B cell (primary cell): Measurements from ENCODE around the gene KRT4. TPM values are rescaled to one million over a fixed set of nuclear protein-coding genes. Genes with fewer than 3 reads are reported as not detected.

Experiments used
- ATAC-seq: fragments of 200-7000 bp; cut with Tn5 transposase; one replicate; pipeline ENCODE4 v1.10.0; 2021; ENCODE audit warnings: low read depth, mild to moderate bottlenecking, moderate number of reproducible peaks, moderate library complexity
- CTCF ChIA-PET: fragments of 350-600 bp; sonication (Branson Sonifier 250); formaldehyde crosslinking; loops from one replicate; lab custom pipeline; 2021; ENCODE audit warnings: antibody characterized with exemption, inconsistent platforms; lab: Charles Lee
- POLR2A ChIA-PET: fragments of 350-600 bp; sonication (Branson Sonifier 250); formaldehyde crosslinking; loops from one replicate; lab custom pipeline; 2021; ENCODE audit warnings: antibody characterized with exemption; lab: Charles Lee
- DNase-seq: peaks from one replicate; pipeline ENCODE4 v3.0.0; 2013
- H2AFZ ChIP-seq: 2 replicates; pipeline ENCODE4 v1.6.1; 2012; ENCODE audit warnings: mild to moderate bottlenecking, low read depth, low read length; ENCODE audit not compliant: insufficient read depth, poor library complexity, severe bottlenecking
- H3K27ac ChIP-seq, 2 donors: 1 replicate in 1 of 2; 2 replicates in 1 of 2; pipeline ENCODE4 v1.5.1; 2012 to 2013; ENCODE audit warnings: low read length in 2 of 2, mild to moderate bottlenecking in 2 of 2, moderate library complexity in 1 of 2
- H3K27me3 ChIP-seq, 4 experiments: fragments of 200-600 bp in 1 of 4; sonication (generic) in 1 of 4; replicated peaks in 1 of 4; 1 replicate in 2 of 4; 2 replicates in 2 of 4; pipeline versions ENCODE4 v1.6.1 to v1.7.0; 2013 to 2016; ENCODE audit warnings: low read length in 3 of 4, mild to moderate bottlenecking in 2 of 4, mixed read lengths in 1 of 4, moderate library complexity in 1 of 4; ENCODE audit not compliant: insufficient read depth in 4 of 4, control insufficient read depth in 3 of 4; ENCODE audit errors: control extremely low read depth in 1 of 4
- H3K36me3 ChIP-seq, 2 experiments: replicated peaks in 1 of 2; 1 replicate in 1 of 2; 2 replicates in 1 of 2; pipeline versions ENCODE4 v1.6.1 to v1.7.1; 2013; ENCODE audit warnings: low read length in 1 of 2; ENCODE audit not compliant: insufficient read depth in 2 of 2, control insufficient read depth in 1 of 2; ENCODE audit errors: control extremely low read depth in 1 of 2, extremely low read depth in 1 of 2
- H3K4me1 ChIP-seq, 2 donors: fragments of 200-600 bp in 1 of 2; sonication (generic) in 1 of 2; 1 replicate in 1 of 2; 2 replicates in 1 of 2; pipeline versions ENCODE4 v1.5.1 to v1.6.1; 2013 to 2017; ENCODE audit warnings: low read length in 2 of 2; ENCODE audit not compliant: control insufficient read depth in 2 of 2, insufficient read depth in 2 of 2
- H3K4me2 ChIP-seq: replicated peaks from 2 replicates; pipeline ENCODE3; 2012; ENCODE audit warnings: mild to moderate bottlenecking, low read depth, low read length; ENCODE audit not compliant: poor library complexity, severe bottlenecking
- H3K4me3 ChIP-seq, 5 experiments: fragments of 200-600 bp in 1 of 5; sonication (generic) in 1 of 5; 1 replicate in 3 of 5; 2 replicates in 2 of 5; pipeline versions ENCODE4 v1.5.1 to v1.7.0; 2011 to 2016; ENCODE audit warnings: low read length in 4 of 5, mild to moderate bottlenecking in 4 of 5, low read depth in 2 of 5, control low read depth in 1 of 5, moderate library complexity in 1 of 5; ENCODE audit not compliant: insufficient read depth in 1 of 5; ENCODE audit errors: control extremely low read depth in 1 of 5, extremely low read depth in 1 of 5
- H3K79me2 ChIP-seq: fragments of 200-600 bp; sonication (generic); one replicate; pipeline ENCODE4 v1.6.0; 2016; ENCODE audit warnings: low read length; ENCODE audit not compliant: control insufficient read depth, insufficient read depth
- H3K9ac ChIP-seq: fragments of 200-600 bp; sonication (generic); 2 replicates; pipeline ENCODE4 v1.6.1; 2017; ENCODE audit warnings: mild to moderate bottlenecking, low read length, moderate library complexity
- H3K9me3 ChIP-seq, 3 donors: one replicate each; pipeline versions ENCODE4 v1.6.1 to v1.7.1; 2013; ENCODE audit warnings: low read length in 2 of 3; ENCODE audit not compliant: control insufficient read depth in 2 of 3, insufficient read depth in 1 of 3; ENCODE audit errors: control extremely low read depth in 1 of 3
- H4K20me1 ChIP-seq: 2 replicates; pipeline ENCODE4 v1.6.0; 2012; ENCODE audit warnings: mild to moderate bottlenecking, low read length; ENCODE audit not compliant: insufficient read depth, control insufficient read depth, poor library complexity, severe bottlenecking
- H3K27ac Mint-ChIP-seq: one replicate; pipeline ENCODE4 v1.8.0; 2021; ENCODE audit warnings: mixed read lengths
- H3K27me3 Mint-ChIP-seq: one replicate; pipeline ENCODE4 v1.8.0; 2021; ENCODE audit warnings: mixed read lengths
- H3K4me1 Mint-ChIP-seq: one replicate; pipeline ENCODE4 v1.8.0; 2021; ENCODE audit warnings: mixed read lengths
- H3K4me3 Mint-ChIP-seq: one replicate; pipeline ENCODE4 v1.8.0; 2021; ENCODE audit warnings: mixed read lengths
- H3K9me3 Mint-ChIP-seq: one replicate; pipeline ENCODE4 v1.8.0; 2022; ENCODE audit warnings: mixed read lengths; ENCODE audit not compliant: insufficient read depth
- CTCF ChIP-seq: fragments of 200-600 bp; IDR thresholded peaks from one replicate; pipeline ENCODE4 v1.8.0; 2022; ENCODE audit warnings: antibody characterized with exemption, mild to moderate bottlenecking
- EZH2 ChIP-seq: IDR thresholded peaks from 2 replicates; pipeline ENCODE4 v1.6.1; 2012; ENCODE audit warnings: borderline replicate concordance, low read depth, mild to moderate bottlenecking, moderate library complexity, low read length; ENCODE audit not compliant: insufficient read depth, poor library complexity, severe bottlenecking
- whole genome bisulfite sequencing: methylation state at CpG from one replicate; pipeline ENCODE4 v1.1.5; 2013; ENCODE audit warnings: missing lambda C conversion rate; ENCODE audit not compliant: insufficient coverage; 5-methylcytosine and 5-hydroxymethylcytosine counted together
- intact Hi-C: fragments of 100-400 bp; cut with micrococcal nuclease; formaldehyde crosslinking; loops from one replicate; pipeline ENCODE4 v1.10.0; 2022
- polyA plus RNA-seq: library from polyadenylated mRNA; depleted of rRNA; stranded (reverse); fragments of >200 nt; gene quantifications from 2 replicates; pipeline ENCODE4 v1.2.3, GENCODE V29; 2012
- total RNA-seq, 2 donors: library from RNA; stranded (reverse); fragments of 120-200 nt in 1 of 2; gene quantifications; 1 replicate in 1 of 2; 2 replicates in 1 of 2; pipeline versions ENCODE4 v1.2.3 to v1.2.4, GENCODE V29; 2013 to 2022

Gene KRT4
- total and polyA plus RNA-seq, 2 donors (not counting 1 experiment from before 2014, with no cell fraction given), result not detected

GRCh38 chr12:52837781-52838608 is 24.1 kb upstream of the KRT4 start:
- 100% methylated on average over 2 of the region's 6 CpGs for whole genome bisulfite sequencing
- no peak overlapping the region for H3K27ac Mint-ChIP-seq
- ATAC-seq, result no peak

More at GRCh38 chr12:52837781-52838608, 24.1 kb upstream of the KRT4 start:
- H3K4me3 Mint-ChIP-seq, result no peak overlapping the region
- no peak for DNase-seq
- peaks cover 54% of the 10 kb centered on the region for H3K27me3 Mint-ChIP-seq
- H3K27ac ChIP-seq, result no peak overlapping the region
- H3K36me3 ChIP-seq, result no peaks in the 10 kb centered on the region
- ChIA-PET CTCF (no interaction called here), POLR2A (no interaction called here)
- no peak overlapping the region for H2AFZ ChIP-seq
- no peaks in the 10 kb centered on the region for H3K4me1 Mint-ChIP-seq
- no peaks in the 10 kb centered on the region for H4K20me1 ChIP-seq
- no peaks in the 10 kb centered on the region for H3K9me3 ChIP-seq
- no peaks in the 10 kb centered on the region for H3K4me1 ChIP-seq
- no peak overlapping the region for H3K9ac ChIP-seq
- intact Hi-C loops, result no loop called here
- H3K27me3 ChIP-seq, result peaks cover 0 to 3% (median 0%) of the 10 kb centered on the region in 4 experiments
- no peak overlapping the region for H3K4me3 ChIP-seq
- H3K9me3 Mint-ChIP-seq, result no peaks in the 10 kb centered on the region
- no peaks in the 10 kb centered on the region for H3K79me2 ChIP-seq
- TF ChIP-seq EZH2 (no peak), CTCF (no peak)
- no peak overlapping the region for H3K4me2 ChIP-seq
